Sigmoid colon (tissue), 7 donors: ENCODE data around the gene PPFIA2. TPM values are rescaled to one million over a fixed set of nuclear protein-coding genes. Genes with fewer than 3 reads are reported as not detected.

Experiments used
- DNase-seq: peaks from one replicate; pipeline ENCODE4 v3.0.0-alpha.2; 2019
- H3K27ac ChIP-seq, 4 donors: fragments of 200-600 bp; sonication (generic); one replicate each; pipeline ENCODE4 v1.5.1; 2016 to 2019; ENCODE audit warnings: mild to moderate bottlenecking in 1 of 4
- H3K27me3 ChIP-seq, 3 donors: fragments of 200-600 bp; sonication (generic); one replicate each; pipeline ENCODE4 v1.5.1; 2019; ENCODE audit warnings: mild to moderate bottlenecking in 1 of 3
- H3K36me3 ChIP-seq, 4 donors: fragments of 200-600 bp; sonication (generic); one replicate each; pipeline ENCODE4 v1.5.1; 2016 to 2019
- H3K4me1 ChIP-seq, 4 donors: fragments of 200-600 bp; sonication (generic); one replicate each; pipeline ENCODE4 v1.5.1; 2017 to 2019
- H3K4me3 ChIP-seq, 4 donors: fragments of 200-600 bp; sonication (generic); one replicate each; pipeline ENCODE4 v1.5.1; 2017 to 2019; ENCODE audit warnings: mild to moderate bottlenecking in 2 of 4, moderate library complexity in 1 of 4
- H3K9me3 ChIP-seq, 4 donors: fragments of 200-600 bp in 3 of 4; sonication (generic) in 3 of 4; one replicate each; pipeline versions ENCODE4 v1.5.1 to v1.6.1; 2013 to 2019
- CTCF ChIP-seq, 4 experiments: fragments of 450-650 bp in 3 of 4; fragments of 200-600 bp in 1 of 4; IDR thresholded peaks; one replicate each; pipeline ENCODE4 v1.5.1; 2016 to 2019; ENCODE audit warnings: antibody characterized with exemption in 4 of 4, mild to moderate bottlenecking in 3 of 4, moderate library complexity in 2 of 4
- EP300 ChIP-seq, 4 donors: sonication (generic); formaldehyde crosslinking; IDR thresholded peaks; one replicate each; pipeline ENCODE4 v1.6.1; 2017; ENCODE audit warnings: antibody characterized with exemption in 4 of 4
- POLR2A ChIP-seq, 2 donors: fragments of 450-650 bp; IDR thresholded peaks; one replicate each; pipeline ENCODE4 v1.6.1; 2016; ENCODE audit warnings: antibody characterized with exemption in 2 of 2, mild to moderate bottlenecking in 2 of 2, moderate library complexity in 2 of 2
- POLR2AphosphoS5 ChIP-seq, 4 donors: sonication (generic); formaldehyde crosslinking; IDR thresholded peaks; one replicate each; pipeline ENCODE4 v1.6.1; 2017; ENCODE audit warnings: antibody characterized with exemption in 4 of 4
- WGBS, 2 donors: extraction: QIAGEN DNeasy Blood & Tissue Kit; methylation state at CpG; one replicate each; pipeline ENCODE4 v1.1.7; 2013; 5-methylcytosine and 5-hydroxymethylcytosine counted together
- intact Hi-C: fragments of 100-400 bp; cut with DNase I; formaldehyde crosslinking; loops from one replicate; pipeline ENCODE4 v1.15.1; 2023
- polyA plus RNA-seq, 3 donors: library from polyadenylated mRNA; stranded (reverse); fragments of 200-250 nt; gene quantifications; one replicate each; pipeline ENCODE4 v1.2.3, GENCODE V29; 2013
- total RNA-seq, 4 donors: library from RNA; depleted of rRNA; stranded (reverse); fragments of >200 nt; gene quantifications; one replicate each; pipeline ENCODE4 v1.1.0, GENCODE V29; 2016
- donor health status: healthy with polysubstance abuse.
- donor health status: Bipolar disorder and iron deficiency.
- donor health status: healthy.

The PPFIA2 gene
- total RNA-seq (1 to 10 TPM; 1.8 to 4.4 (median 2.7) TPM), polyA plus RNA-seq (under 1 TPM in 1 of 3 donors, not detected in 2; 0.44 TPM)

GRCh38 chr12:81759190-81760051 is at the start of gene PPFIA2:
Gene PPFIA2, minus strand, starts transcription at chr12:81759350.
- intact Hi-C loops: no loop called here

GRCh38 chr12:81800298-81801148 is 41.4 kb upstream of the PPFIA2 start:
- no peak for DNase-seq
- H3K27me3 ChIP-seq: no peaks in the 10 kb centered on the region
- H3K27ac ChIP-seq: peak overlapping the region in 3 of 4 donors; percentile 27 to 41 (median 37)
- intact Hi-C loops: no loop called here
- TF ChIP-seq POLR2AphosphoS5 (IDR thresholded peaks at IDR 0.05) (no peak), POLR2A (IDR thresholded peaks at IDR 0.05) (no peak), EP300 (IDR thresholded peaks at IDR 0.05) (no peak), CTCF (IDR thresholded peaks at IDR 0.05) (no peak)
- no peak overlapping the region for H3K4me3 ChIP-seq
- WGBS, 2 donors: 62 to 73% methylated on average over 8 of the region's 8 CpGs
- no peaks in the 10 kb centered on the region for H3K36me3 ChIP-seq
- no peaks in the 10 kb centered on the region for H3K9me3 ChIP-seq
- peaks cover 0 to 8% (median 0%) of the 10 kb centered on the region in 4 donors for H3K4me1 ChIP-seq

More at GRCh38 chr12:81759190-81760051, at the start of gene PPFIA2:
- Histone ChIP-seq H3K9me3 (no peaks in the 10 kb centered on the region), H3K27me3 (peaks cover 0 to 40% (median 3%) of the 10 kb centered on the region in 3 donors), H3K36me3 (no peaks in the 10 kb centered on the region), H3K27ac (no peak within 1 kb of the TSS), H3K4me1 (peaks cover 0 to 17% (median 13%) of the 10 kb centered on the region in 4 donors), H3K4me3 (peak within 1 kb of the TSS; percentile 19 to 49 (median 45))
- DNase-seq: peak; percentile 58
- TF ChIP-seq CTCF (IDR thresholded peaks at IDR 0.05) (no peak), EP300 (IDR thresholded peaks at IDR 0.05) (no peak), POLR2A (IDR thresholded peaks at IDR 0.05) (no peak), POLR2AphosphoS5 (IDR thresholded peaks at IDR 0.05) (no peak)
- WGBS, 2 donors: 7 to 8% methylated on average over 34 of the region's 34 CpGs

DNA sequence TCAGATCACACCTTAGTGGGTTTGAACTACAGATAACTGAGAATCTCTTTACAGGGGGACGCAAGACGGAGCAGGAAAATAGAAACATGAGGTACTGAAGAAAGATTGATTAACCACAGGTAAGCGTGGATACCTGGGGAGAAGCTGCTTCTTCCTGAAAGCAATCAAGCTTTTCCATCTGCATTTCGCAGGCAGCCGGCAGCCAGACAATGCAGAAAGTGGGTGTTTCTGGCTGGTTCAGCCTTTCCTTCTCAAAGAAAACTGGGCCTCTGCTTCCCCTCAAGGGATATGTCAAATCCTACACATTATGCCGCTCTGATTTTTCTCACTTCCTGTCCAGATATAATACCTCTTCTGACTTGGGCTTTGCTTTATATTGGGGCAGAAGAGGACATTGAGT is 39.1 kb upstream of the PPFIA2 start:
- no peak for DNase-seq
- Histone ChIP-seq H3K36me3 (no peaks in the 10 kb centered on the region), H3K4me3 (no peak overlapping the region), H3K4me1 (peaks cover 0 to 8% (median 0%) of the 10 kb centered on the region in 4 donors), H3K27me3 (no peaks in the 10 kb centered on the region), H3K9me3 (no peaks in the 10 kb centered on the region), H3K27ac (no peak overlapping the region)
- TF ChIP-seq POLR2AphosphoS5 (IDR thresholded peaks at IDR 0.05) (no peak), EP300 (IDR thresholded peaks at IDR 0.05) (no peak), CTCF (IDR thresholded peaks at IDR 0.05) (no peak), POLR2A (IDR thresholded peaks at IDR 0.05) (no peak)
- 60 to 67% methylated on average over 6 of the region's 6 CpGs for WGBS, 2 donors
- intact Hi-C loops: no loop called here

- WGBS, 2 donors: 34 to 36% methylated on average over 3 of the region's 3 CpGs
Measured at GRCh38 chr12:81797100-81797499, 38.0 kb upstream of the PPFIA2 start.

More at GRCh38 chr12:81797100-81797499, 38.0 kb upstream of the PPFIA2 start:
- Histone ChIP-seq H3K27me3 (no peaks in the 10 kb centered on the region), H3K9me3 (no peaks in the 10 kb centered on the region), H3K4me3 (no peak overlapping the region), H3K4me1 (peaks cover 0 to 8% (median 0%) of the 10 kb centered on the region in 4 donors), H3K36me3 (no peaks in the 10 kb centered on the region), H3K27ac (no peak overlapping the region)
- no peak for DNase-seq
- intact Hi-C loops: no loop called here
- no peak for TF ChIP-seq EP300 (IDR thresholded peaks at IDR 0.05)
- TF ChIP-seq POLR2AphosphoS5 (IDR thresholded peaks at IDR 0.05): no peak
- TF ChIP-seq CTCF (IDR thresholded peaks at IDR 0.05): no peak
- no peak for TF ChIP-seq POLR2A (IDR thresholded peaks at IDR 0.05)
